Measurements from ENCODE around the gene RER1. TPM values are rescaled to one million over a fixed set of nuclear protein-coding genes. Genes with fewer than 3 reads are reported as not detected.

RER1 gene
- total RNA-seq, 1 donor from 2014 or later, result 61.3 TPM

GRCh38 chr1:2388004-2388913 is 3.4 kb upstream of the RER1 start:
- intact Hi-C loops (cut with DNase I), result no loop called here

GRCh38 chr1:2389644-2390043 is 2.0 kb upstream of the RER1 start:
- H3K36me3 ChIP-seq, result peaks cover 0 to 3% of the 10 kb centered on the region in 2 donors
- DNase-seq (ENCODE audit: low spot score in 2 of 2), result no peak
- no peak overlapping the region for H3K27ac ChIP-seq
- peaks cover 4 to 18% of the 10 kb centered on the region in 2 donors for H3K4me1 ChIP-seq
- no peak for TF ChIP-seq CTCF (IDR thresholded peaks at IDR 0.05)
- no peaks in the 10 kb centered on the region for H3K27me3 ChIP-seq
- intact Hi-C loops (cut with DNase I), result loop anchor here (2.0 kb wide), 2 partner anchors 67 to 195 kb away; partner anchors contain the start of gene FAAP20
- no peak overlapping the region for H3K4me3 ChIP-seq
- no peaks in the 10 kb centered on the region for H3K9me3 ChIP-seq

More at GRCh38 chr1:2388004-2388913, 3.4 kb upstream of the RER1 start:
- H3K9me3 ChIP-seq, result no peaks in the 10 kb centered on the region
- H3K4me3 ChIP-seq, result no peak overlapping the region
- no peak overlapping the region for H3K27ac ChIP-seq
- no peak for TF ChIP-seq CTCF (IDR thresholded peaks at IDR 0.05)
- H3K4me1 ChIP-seq, result peaks cover 4 to 17% of the 10 kb centered on the region in 2 donors
- no peaks in the 10 kb centered on the region for H3K36me3 ChIP-seq
- no peaks in the 10 kb centered on the region for H3K27me3 ChIP-seq
- DNase-seq (ENCODE audit: low spot score in 2 of 2), result no peak

GRCh38 chr1:2391931-2392509 is 379 bp downstream of the RER1 start:
- Histone ChIP-seq H3K9me3 (no peaks in the 10 kb centered on the region), H3K36me3 (peaks cover 15 to 25% of the 10 kb centered on the region in 2 donors), H3K27ac (peak overlapping the region; percentile 84 to 86), H3K4me1 (peaks cover 4 to 18% of the 10 kb centered on the region in 2 donors), H3K4me3 (peak overlapping the region; percentile 81 to 86), H3K27me3 (no peaks in the 10 kb centered on the region)
- no peak for TF ChIP-seq CTCF (IDR thresholded peaks at IDR 0.05)
- intact Hi-C loops (cut with DNase I), result loop anchor here (1.0 to 2.0 kb wide), 7 partner anchors 11 to 197 kb away; partner anchors contain the start of genes FAAP20, PANK4, PEX10 and PRXL2B
- no peak for DNase-seq (ENCODE audit: low spot score in 2 of 2)

GRCh38 chr1:2392686-2393085 is 1.0 kb downstream of the RER1 start:
- peaks cover 21 to 32% of the 10 kb centered on the region in 2 donors for H3K36me3 ChIP-seq
- peaks cover 4 to 18% of the 10 kb centered on the region in 2 donors for H3K4me1 ChIP-seq
- intact Hi-C loops (cut with DNase I), result no loop called here
- H3K27ac ChIP-seq, result peak overlapping the region; percentile 84 to 86
- H3K27me3 ChIP-seq, result no peaks in the 10 kb centered on the region
- H3K4me3 ChIP-seq, result peak overlapping the region; percentile 81 to 86
- no peaks in the 10 kb centered on the region for H3K9me3 ChIP-seq
- no peak for TF ChIP-seq CTCF (IDR thresholded peaks at IDR 0.05)
- no peak for DNase-seq (ENCODE audit: low spot score in 2 of 2)

GRCh38 chr1:2393471-2393877 is 1.8 kb downstream of the RER1 start:
- peaks cover 4 to 18% of the 10 kb centered on the region in 2 donors for H3K4me1 ChIP-seq
- H3K27me3 ChIP-seq, result no peaks in the 10 kb centered on the region
- TF ChIP-seq CTCF (IDR thresholded peaks at IDR 0.05), result no peak
- intact Hi-C loops (cut with DNase I), result no loop called here
- DNase-seq (ENCODE audit: low spot score in 2 of 2), result no peak
- H3K4me3 ChIP-seq, result peak overlapping the region in 1 of 2 donors; percentile 81
- no peaks in the 10 kb centered on the region for H3K9me3 ChIP-seq
- peaks cover 29 to 40% of the 10 kb centered on the region in 2 donors for H3K36me3 ChIP-seq
- no peak overlapping the region for H3K27ac ChIP-seq
